Measurements from ENCODE around the gene LCLAT1.

LCLAT1 gene

GRCh38 chr2:30487603-30488002 lies 40.6 kb downstream of the LCLAT1 start:
- POLR2A ChIA-PET: no interaction called here
- Histone ChIP-seq H3K4me3 (ENCODE audit: low read depth, low read length) (no peak overlapping the region), H3K4me1 (ENCODE audit: control insufficient read depth, insufficient read depth, low read length) (peaks cover 2% of the 10 kb centered on the region; the same call in 1 of the 2 replicates), H3K27ac (ENCODE audit: extremely low read depth, low read depth, low read length) (no peak overlapping the region), H3K9me3 (ENCODE audit: control insufficient read depth, insufficient read depth, low read depth, low read length) (no peaks in the 10 kb centered on the region), H3K36me3 (ENCODE audit: control insufficient read depth in 2 of 2, insufficient read depth in 1 of 2, low read length in 2 of 2) (no peaks in the 10 kb centered on the region)
- CTCF ChIA-PET: no interaction called here
- no peak for TF ChIP-seq GLIS1 (tag by site-specific recombination; IDR thresholded peaks at IDR 0.05)

GRCh38 chr2:30488012-30488659 lies 41.1 kb downstream of the LCLAT1 start:
- POLR2A ChIA-PET: no interaction called here
- Histone ChIP-seq H3K4me3 (ENCODE audit: low read depth, low read length) (no peak overlapping the region), H3K4me1 (ENCODE audit: control insufficient read depth, insufficient read depth, low read length) (peaks cover 6% of the 10 kb centered on the region; the same call in 1 of the 2 replicates), H3K9me3 (ENCODE audit: control insufficient read depth, insufficient read depth, low read depth, low read length) (no peaks in the 10 kb centered on the region), H3K27ac (ENCODE audit: extremely low read depth, low read depth, low read length) (no peak overlapping the region), H3K36me3 (ENCODE audit: control insufficient read depth in 2 of 2, insufficient read depth in 1 of 2, low read length in 2 of 2) (no peaks in the 10 kb centered on the region)
- CTCF ChIA-PET: no interaction called here
- no peak for TF ChIP-seq ZNF157 (tag by site-specific recombination; IDR thresholded peaks at IDR 0.05)
- no peak for TF ChIP-seq ZIC2 (tag by site-specific recombination; IDR thresholded peaks at IDR 0.05)
- TF ChIP-seq REST (tag by site-specific recombination; IDR thresholded peaks at IDR 0.05): no peak
- no peak for TF ChIP-seq ZNF416 (tag by site-specific recombination; IDR thresholded peaks at IDR 0.05)
- no peak for TF ChIP-seq PRDM10 (tag by site-specific recombination; IDR thresholded peaks at IDR 0.05)
- no peak for TF ChIP-seq ZNF610 (tag by site-specific recombination; IDR thresholded peaks at IDR 0.05; ENCODE audit: borderline replicate concordance)
- TF ChIP-seq ZNF24 (tag by site-specific recombination; IDR thresholded peaks at IDR 0.05): no peak
- no peak for TF ChIP-seq ZNF518A (tag by site-specific recombination; conservative IDR thresholded peaks at IDR 0.05; ENCODE audit: low read depth)
- TF ChIP-seq ZNF239 (tag by site-specific recombination; IDR thresholded peaks at IDR 0.05): no peak
- no peak for TF ChIP-seq ZNF571 (tag by site-specific recombination; IDR thresholded peaks at IDR 0.05)
- TF ChIP-seq ZNF423 (tag by site-specific recombination; IDR thresholded peaks at IDR 0.05): no peak
- no peak for TF ChIP-seq ZXDB (tag by site-specific recombination; IDR thresholded peaks at IDR 0.05)

All from HEK293 (cell line).